ENCODE measurements around the gene DSCAM.

DSCAM gene

GRCh38 chr21:40433538-40433937 is 413.4 kb downstream of the DSCAM start:
- DNase-seq = no peak

GRCh38 chr21:40425981-40426380 is 421.0 kb downstream of the DSCAM start:
- DNase-seq = no peak

DNA sequence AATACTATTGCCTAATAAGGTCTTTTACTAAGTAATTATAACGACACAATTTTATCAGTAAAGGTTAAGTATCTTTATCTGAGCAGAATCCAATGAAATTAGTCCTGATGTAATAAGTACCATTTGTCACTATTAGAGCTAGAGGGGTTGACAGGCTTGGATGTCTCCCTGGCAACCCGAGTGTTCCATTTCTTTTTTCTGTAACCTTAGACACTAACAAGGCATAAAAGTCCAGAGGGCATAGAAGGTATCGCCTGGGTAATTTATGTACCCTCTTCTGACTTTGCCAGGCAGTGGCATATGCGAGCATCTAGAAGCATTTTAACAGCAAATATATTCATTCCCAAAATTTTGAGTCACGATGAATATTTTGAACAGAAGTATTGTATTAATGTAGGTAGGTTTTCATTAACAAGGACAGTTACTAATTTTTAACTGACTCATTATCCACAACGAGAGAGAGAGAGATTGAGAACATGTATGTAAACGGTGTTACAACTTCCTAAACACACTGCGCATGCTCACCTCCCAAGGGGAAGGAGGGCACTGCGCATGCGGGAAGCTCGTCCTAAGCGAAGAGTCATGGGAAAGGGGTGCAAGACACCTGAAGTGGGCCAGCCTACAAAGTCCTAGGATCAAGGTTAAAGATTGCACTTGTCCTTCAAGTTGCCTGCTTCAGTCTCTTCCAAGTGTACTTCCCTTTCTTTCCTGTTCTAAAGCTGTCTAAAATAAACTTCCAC is 423.9 kb downstream of the DSCAM start:
- no peak for DNase-seq

DNA sequence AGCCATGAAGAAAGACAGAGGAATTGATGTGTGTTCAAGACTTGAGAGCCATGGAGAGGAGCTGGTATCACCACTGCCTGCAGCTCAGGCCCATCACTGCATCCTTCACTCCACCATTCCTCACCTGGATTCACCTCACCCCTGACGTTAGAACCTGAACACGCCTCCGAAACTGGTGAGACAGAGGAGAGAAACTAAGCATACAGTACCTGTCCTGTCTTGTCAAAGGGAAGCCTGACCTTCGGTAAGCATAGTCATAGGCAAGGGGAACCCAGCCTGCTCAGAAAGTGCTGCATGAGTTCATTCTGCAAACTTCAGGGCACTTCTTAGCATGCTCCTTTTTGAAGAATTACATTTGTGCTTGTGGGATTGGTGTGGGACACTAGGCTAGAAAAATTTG is 425.8 kb downstream of the DSCAM start:
- DNase-seq = no peak

DNA sequence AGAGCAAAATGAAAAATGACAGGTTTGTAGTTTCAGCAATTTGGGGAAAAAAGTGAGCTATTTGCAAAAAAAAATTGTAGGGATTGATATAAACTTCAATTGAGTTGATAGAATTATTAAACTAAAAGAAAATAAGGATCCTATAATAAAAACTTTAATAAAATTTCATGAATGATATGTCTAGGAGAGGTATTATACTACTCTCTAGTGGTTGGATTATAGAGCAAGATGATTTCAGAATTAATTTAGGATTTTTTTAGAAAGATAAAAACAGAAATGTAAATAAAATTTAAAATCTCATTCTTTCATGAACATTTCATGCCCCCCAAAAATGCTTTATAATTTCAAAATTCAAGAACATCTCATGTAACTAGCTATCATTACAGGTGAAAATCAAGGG is 430.4 kb downstream of the DSCAM start:
- DNase-seq = no peak

DNA sequence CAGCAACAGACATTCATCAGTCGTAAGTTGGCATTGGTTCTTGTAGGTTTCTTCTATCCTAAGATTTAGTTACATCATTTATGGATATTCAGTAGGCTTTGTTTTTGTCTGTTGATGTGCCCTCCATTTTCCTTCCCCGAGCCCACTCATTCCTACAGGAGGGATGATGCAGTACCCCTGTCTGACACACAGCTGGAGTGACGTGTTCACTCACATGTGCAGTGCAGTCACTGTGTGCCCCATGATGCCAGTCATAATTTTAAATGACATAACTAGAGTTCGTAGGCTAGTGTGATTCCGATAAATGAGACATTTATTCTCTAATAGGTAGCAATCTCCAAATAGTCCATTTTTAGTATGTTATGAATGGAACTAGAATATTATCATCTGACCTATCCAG is 438.4 kb downstream of the DSCAM start:
- DNase-seq = no peak

DNA sequence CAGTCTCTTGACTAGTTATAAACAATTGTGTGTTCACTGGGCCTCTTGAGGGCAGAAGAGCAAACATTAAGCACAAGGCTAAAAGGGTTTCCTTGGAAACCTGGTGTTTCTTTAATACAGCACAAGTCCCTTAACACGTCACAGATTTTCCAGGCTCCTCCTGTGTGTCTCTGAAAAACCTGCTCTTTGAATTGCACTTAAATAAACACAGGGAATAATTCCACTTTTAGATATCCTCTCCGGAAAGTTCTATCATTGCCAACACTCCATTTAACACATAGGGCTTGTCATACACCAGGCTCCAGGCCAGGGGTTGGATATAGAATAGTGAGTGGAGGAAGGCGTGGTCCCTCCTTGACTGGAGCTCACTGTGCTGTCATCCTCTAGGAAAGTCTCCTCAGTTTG is 442.6 kb downstream of the DSCAM start:
- DNase-seq = no peak

GRCh38 chr21:40402884-40403582 is 443.9 kb downstream of the DSCAM start:
- DNase-seq = no peak

DNA sequence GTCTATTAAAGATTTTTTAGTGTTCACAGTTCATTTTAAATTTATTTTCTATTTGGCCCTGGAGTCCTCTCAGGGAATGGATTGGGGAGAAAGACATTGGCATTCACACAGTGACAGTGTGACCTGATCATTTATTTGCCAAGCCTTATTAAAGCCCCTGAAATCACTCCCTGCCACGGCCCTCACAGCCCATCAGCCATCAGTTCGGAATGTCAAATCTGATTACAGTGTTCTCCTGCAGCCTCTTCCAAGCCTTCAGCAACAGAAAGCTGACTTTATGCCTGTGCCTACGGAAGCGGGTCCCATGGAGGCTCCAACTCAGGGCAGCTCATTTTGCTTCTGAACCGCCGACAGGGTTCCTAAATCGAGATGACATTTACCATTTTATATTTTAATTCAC is 451.2 kb downstream of the DSCAM start:
- no peak for DNase-seq

DNA sequence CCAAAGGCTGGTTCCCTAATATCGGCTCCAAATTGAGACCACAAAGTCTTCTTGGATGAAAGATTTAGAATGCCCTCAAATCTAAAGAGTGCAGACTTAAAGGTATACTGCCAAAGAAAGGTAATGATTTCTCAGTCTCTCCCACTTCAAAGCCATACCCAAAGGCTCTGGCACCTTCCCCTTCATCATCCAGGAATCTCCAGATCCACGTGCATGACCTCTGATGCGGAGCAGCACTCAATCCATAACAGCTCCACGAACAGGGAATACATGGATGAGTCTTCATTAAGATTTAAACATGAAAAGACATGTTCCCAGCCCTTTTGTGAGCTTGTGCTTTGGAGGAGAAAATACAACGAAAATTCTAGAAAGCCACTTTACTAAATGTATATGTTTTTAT is 453.9 kb downstream of the DSCAM start:
- no peak for DNase-seq

DNA sequence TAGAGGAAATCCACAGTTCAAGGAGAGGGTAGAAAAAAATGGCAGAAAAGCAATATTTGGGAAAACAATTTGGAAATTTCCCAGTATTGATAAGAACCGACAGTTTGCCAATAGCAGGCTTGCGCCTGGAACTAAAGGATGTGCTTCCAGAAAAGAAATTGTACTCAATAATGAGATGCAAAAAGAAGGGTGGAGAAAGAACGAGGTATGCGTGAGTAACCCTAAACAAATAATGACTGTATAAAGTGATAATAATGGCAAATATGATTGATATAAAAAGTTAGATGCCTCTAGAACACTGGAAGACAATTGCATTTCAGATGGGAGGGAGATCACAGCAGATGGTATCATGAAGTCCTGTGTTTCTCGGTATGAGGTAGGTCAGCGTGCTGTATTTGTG is 458.9 kb downstream of the DSCAM start:
- no peak for DNase-seq

DNA sequence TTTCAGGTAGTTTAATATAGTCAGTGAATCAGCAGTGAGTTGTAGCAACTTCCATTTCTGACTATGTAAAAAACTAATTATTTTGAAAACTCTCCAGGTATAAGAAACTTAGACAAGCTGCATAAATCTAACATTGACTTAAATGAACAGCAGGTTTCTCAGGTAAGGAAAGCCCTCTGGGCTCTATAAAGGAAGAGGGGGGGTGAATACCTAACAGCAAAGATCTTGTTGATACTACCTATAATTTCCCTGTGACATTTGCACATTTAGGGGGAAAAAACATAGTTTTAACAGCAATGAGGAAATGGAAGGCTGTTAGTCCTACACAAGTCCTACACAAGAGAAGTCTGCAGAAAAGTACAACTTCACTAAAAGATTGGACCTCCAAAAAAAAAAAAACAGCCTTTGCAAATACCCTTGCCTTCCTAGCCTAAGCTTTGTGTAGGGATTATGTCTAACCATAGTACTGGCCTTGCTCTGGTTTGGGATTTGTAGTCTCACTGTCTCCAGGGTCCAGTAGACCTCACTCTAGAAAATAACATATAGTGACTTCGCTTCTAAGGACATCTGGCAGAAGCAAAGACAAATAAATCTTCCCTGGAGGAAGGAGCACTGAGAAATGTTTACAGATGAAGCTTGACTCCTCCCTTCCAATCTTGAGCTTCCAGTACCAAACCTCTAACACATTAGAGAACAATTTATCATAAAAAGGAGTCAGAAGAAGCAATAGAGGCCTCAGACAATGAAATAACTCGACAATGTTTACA is 459.8 kb downstream of the DSCAM start:
- DNase-seq = no peak

DNA sequence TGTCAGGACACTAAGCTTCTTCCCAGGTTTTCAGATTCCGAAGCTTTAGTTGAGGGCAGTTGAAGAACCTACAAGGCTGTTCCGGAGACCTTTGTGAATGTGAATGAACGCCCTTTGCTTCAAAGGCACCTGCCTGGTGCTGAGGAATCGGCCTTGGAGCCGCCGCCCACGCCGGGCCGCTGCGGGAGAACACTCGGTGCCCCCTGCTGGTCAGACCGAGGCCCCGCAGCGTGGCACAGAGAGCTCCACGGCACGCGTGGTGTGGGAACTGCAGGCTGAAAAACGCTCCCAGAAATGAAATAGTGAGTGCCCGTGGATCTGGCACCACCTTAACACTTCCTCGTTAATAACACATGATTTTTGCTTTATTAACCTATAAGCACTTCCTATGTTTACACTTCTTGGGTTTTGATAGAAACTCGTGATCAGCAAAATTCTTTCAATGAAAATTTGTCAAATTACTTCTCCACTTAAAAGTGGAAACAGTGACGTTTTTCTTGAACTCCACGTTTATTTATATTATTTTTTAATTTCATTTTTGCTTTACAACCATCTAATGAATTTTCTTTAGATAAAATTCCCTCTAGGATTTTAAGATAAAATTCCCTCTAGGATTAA is 460.6 kb downstream of the DSCAM start:
- DNase-seq = no peak

DNA sequence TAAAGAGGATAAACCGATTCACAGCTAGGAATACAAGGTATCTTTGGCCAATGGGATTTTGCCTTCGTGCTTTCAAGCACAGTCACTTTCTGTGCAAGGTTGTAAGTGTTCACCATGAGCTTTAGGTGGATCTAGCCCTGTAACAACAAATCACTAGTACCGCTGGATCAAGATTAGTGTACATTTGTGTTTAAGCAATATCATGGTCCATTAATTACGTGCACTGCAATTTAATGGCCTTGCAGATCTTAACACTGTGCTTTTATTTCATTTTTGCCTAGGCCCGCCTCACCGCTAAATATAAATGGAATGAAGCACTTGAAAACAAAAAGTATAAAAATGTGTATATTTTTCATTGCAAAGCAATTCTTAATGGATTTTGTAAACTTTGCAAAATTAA is 461.1 kb downstream of the DSCAM start:
- no peak for DNase-seq

DNA sequence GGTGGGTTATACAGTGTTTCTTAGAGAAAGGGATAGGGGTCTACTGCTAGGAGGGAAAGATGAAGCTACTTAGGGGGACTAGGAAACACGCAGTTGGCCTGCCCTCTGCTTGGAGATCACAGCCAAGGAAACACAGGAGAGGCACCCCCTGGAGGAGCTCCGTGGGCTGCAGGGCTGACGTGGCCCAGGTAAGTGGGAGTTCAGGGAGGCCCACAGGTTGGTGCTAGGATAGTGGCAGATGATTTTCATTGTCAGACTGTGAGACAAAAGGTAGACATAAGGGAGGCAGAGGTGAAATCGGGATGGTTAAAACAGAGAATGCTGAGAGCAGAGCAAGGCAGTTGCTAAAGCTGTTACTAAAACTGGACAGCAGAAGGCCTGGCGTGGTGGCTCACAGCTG is 463.0 kb downstream of the DSCAM start:
- DNase-seq = no peak

- no peak for DNase-seq
These were observed 465.8 kb downstream of the DSCAM start for GRCh38 chr21:40381111-40381510.

GRCh38 chr21:40379881-40380810 is 466.8 kb downstream of the DSCAM start:
- DNase-seq = peak; percentile 55

- no peak for DNase-seq
These were observed 469.8 kb downstream of the DSCAM start for GRCh38 chr21:40377135-40377534.

DNA sequence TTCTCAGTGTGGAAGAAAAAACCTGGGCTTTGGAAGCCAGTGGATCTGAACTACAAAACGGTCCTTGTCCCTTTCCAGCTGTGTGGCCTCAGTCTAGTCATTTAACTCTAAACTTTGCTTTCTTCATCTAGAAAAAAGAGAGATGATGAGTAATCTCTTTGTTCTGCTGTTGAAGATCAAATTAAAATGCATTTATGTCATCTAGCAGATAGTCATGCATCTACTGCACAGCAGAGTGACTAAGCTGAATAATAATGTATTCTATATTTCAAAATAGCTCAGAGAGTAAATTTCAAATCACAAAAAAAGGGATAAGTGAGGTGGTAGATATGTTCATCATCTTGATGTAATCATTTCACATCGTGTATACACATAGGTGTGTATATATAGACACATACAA is 473.2 kb downstream of the DSCAM start:
- no peak for DNase-seq

DNA sequence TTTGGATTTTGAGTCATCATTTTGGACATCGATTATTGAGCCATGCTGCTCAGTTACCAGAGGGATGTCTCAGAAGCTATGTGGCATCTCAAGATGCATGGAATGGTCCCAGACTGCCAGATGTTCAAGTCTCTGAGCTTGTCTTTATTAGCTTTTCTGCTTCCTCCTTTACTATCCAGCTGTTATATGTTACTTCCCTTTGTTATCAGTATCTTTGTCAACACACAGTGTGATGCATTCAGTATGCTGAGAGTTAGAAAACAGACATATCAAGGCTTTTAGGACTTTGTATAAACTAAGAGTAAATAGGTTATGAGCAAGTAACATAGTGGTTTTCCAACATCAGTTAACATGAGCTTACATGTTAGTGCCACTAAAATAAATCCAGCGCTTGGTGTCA is 474.5 kb downstream of the DSCAM start:
- DNase-seq = no peak

DNA sequence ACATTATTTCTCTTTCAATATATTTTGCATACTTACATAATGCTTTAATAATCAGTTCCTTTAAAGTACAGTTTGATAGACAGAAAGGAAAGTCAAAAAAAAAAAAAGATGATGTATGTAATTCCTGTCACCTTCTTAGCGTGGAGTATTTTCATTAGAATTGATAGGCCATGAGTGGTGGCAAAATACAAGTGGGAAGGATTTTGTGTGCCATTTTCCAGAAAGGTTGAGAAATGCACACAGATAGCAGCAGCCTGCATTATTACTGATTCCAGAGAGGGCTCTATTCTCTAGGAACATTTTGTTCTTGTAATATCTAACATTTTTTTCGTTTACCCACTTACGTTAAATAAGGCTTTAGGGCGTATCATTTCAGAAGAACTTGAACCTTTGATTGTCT is 475.6 kb downstream of the DSCAM start:
- DNase-seq = no peak

DNA sequence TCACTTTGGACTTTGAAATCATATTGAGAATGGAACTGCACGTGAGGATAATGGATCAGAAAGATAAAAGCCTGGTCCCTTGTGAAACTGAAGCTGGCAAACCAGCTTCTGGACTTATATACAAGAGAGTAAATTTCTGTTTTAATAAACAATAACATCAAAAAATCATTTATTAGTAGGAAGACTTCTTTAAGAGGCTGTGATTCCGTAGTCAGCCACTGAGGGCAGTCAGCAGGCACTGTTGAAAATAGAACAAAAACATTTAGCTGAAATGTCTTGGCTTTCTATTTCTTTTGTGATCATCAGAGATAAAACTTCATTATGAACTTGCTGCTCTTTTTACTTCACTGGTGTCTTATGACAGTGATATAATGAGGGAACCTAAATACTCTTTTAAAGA is 490.3 kb downstream of the DSCAM start:
- DNase-seq = no peak

Data from NCI-H524 treated with DMSO at 0.1 percent for 48 hours (cell line).